Measurements from ENCODE around the gene CLN5.
A peak's percentile ranks its signal among the peaks of the same experiment; 100 is the strongest.
"Not testable (repeated sequence)": the region's sequence is repeated elsewhere in the genome, so short reads cannot be mapped to it uniquely, and the experiment has no call there.

Gene CLN5

GRCh38 chr13:76954538-76954937 is 37.3 kb upstream of the CLN5 start:
- H3K27me3 ChIP-seq (ENCODE audit: insufficient read depth, insufficient read length), result no peaks in the 10 kb centered on the region
- no peaks in the 10 kb centered on the region for H3K36me3 ChIP-seq (ENCODE audit: insufficient read depth, insufficient read length, low read length)
- TF ChIP-seq ZNF274 (IDR thresholded peaks at IDR 0.05; ENCODE audit: low read depth, low read length), result no peak
- no peak for TF ChIP-seq YY1 (IDR thresholded peaks at IDR 0.05; ENCODE audit: insufficient read depth, insufficient read length)
- TF ChIP-seq SUZ12 (IDR thresholded peaks at IDR 0.05; ENCODE audit: extremely low read depth, insufficient read depth, insufficient read length), result no peak
- no peak for DNase-seq (ENCODE audit: low read depth, low spot score)
- peaks cover 14% of the 10 kb centered on the region for H3K9me3 ChIP-seq (ENCODE audit: insufficient read depth, low read length)
- H3K4me1 ChIP-seq (ENCODE audit: insufficient read depth, insufficient read length), result no peaks in the 10 kb centered on the region
- H3K4me3 ChIP-seq (ENCODE audit: insufficient read length, low read depth), result no peak overlapping the region
- H3K9ac ChIP-seq (ENCODE audit: insufficient read length, low read depth), result no peak overlapping the region

- TF ChIP-seq ZNF274 (IDR thresholded peaks at IDR 0.05; ENCODE audit: low read depth, low read length), result no peak
- no peak for TF ChIP-seq SUZ12 (IDR thresholded peaks at IDR 0.05; ENCODE audit: extremely low read depth, insufficient read depth, insufficient read length)
- TF ChIP-seq YY1 (IDR thresholded peaks at IDR 0.05; ENCODE audit: insufficient read depth, insufficient read length), result no peak
- no peaks in the 10 kb centered on the region for H3K27me3 ChIP-seq (ENCODE audit: insufficient read depth, insufficient read length)
- no peaks in the 10 kb centered on the region for H3K36me3 ChIP-seq (ENCODE audit: insufficient read depth, insufficient read length, low read length)
- no peaks in the 10 kb centered on the region for H3K4me1 ChIP-seq (ENCODE audit: insufficient read depth, insufficient read length)
- H3K9ac ChIP-seq (ENCODE audit: insufficient read length, low read depth), result no peak overlapping the region
- H3K4me3 ChIP-seq (ENCODE audit: insufficient read length, low read depth), result no peak overlapping the region
- H3K9me3 ChIP-seq (ENCODE audit: insufficient read depth, low read length), result peaks cover 21% of the 10 kb centered on the region
- DNase-seq (ENCODE audit: low read depth, low spot score), result no peak
Measured at GRCh38 chr13:76955193-76955592, 36.7 kb upstream of the CLN5 start.

- no peaks in the 10 kb centered on the region for H3K4me1 ChIP-seq (ENCODE audit: insufficient read depth, insufficient read length)
- no peak for TF ChIP-seq YY1 (IDR thresholded peaks at IDR 0.05; ENCODE audit: insufficient read depth, insufficient read length)
- DNase-seq (ENCODE audit: low read depth, low spot score), result no peak
- no peak overlapping the region for H3K9ac ChIP-seq (ENCODE audit: insufficient read length, low read depth)
- H3K4me3 ChIP-seq (ENCODE audit: insufficient read length, low read depth), result no peak overlapping the region
- H3K36me3 ChIP-seq (ENCODE audit: insufficient read depth, insufficient read length, low read length), result no peaks in the 10 kb centered on the region
- H3K9me3 ChIP-seq (ENCODE audit: insufficient read depth, low read length), result peaks cover 21% of the 10 kb centered on the region
- H3K27me3 ChIP-seq (ENCODE audit: insufficient read depth, insufficient read length), result no peaks in the 10 kb centered on the region
Measured at GRCh38 chr13:76955661-76956060, 36.2 kb upstream of the CLN5 start.

GRCh38 chr13:76958841-76959432 is 32.9 kb upstream of the CLN5 start:
- Histone ChIP-seq H3K9ac (ENCODE audit: insufficient read length, low read depth) (no peak overlapping the region), H3K27me3 (ENCODE audit: insufficient read depth, insufficient read length) (no peaks in the 10 kb centered on the region), H3K36me3 (ENCODE audit: insufficient read depth, insufficient read length, low read length) (no peaks in the 10 kb centered on the region), H3K4me1 (ENCODE audit: insufficient read depth, insufficient read length) (no peaks in the 10 kb centered on the region), H3K9me3 (ENCODE audit: insufficient read depth, low read length) (peaks cover 26% of the 10 kb centered on the region), H3K4me3 (ENCODE audit: insufficient read length, low read depth) (no peak overlapping the region)
- TF ChIP-seq YY1 (IDR thresholded peaks at IDR 0.05; ENCODE audit: insufficient read depth, insufficient read length), result no peak
- DNase-seq (ENCODE audit: low read depth, low spot score), result no peak

GRCh38 chr13:76959734-76960133 is 32.1 kb upstream of the CLN5 start:
- not testable (repeated sequence) for H3K4me1 ChIP-seq (ENCODE audit: insufficient read depth, insufficient read length); H3K36me3 ChIP-seq (ENCODE audit: insufficient read depth, insufficient read length, low read length); H3K27me3 ChIP-seq (ENCODE audit: insufficient read depth, insufficient read length); H3K9ac ChIP-seq (ENCODE audit: insufficient read length, low read depth); DNase-seq (ENCODE audit: low read depth, low spot score); H3K4me3 ChIP-seq (ENCODE audit: insufficient read length, low read depth)
- H3K9me3 ChIP-seq (ENCODE audit: insufficient read depth, low read length), result peaks cover 26% of the 10 kb centered on the region

GRCh38 chr13:76965759-76966421 is 26.0 kb upstream of the CLN5 start:
- no peak for DNase-seq (ENCODE audit: low read depth, low spot score)
- Histone ChIP-seq H3K9ac (ENCODE audit: insufficient read length, low read depth) (no peak overlapping the region), H3K4me3 (ENCODE audit: insufficient read length, low read depth) (no peak overlapping the region), H3K9me3 (ENCODE audit: insufficient read depth, low read length) (peaks cover 5% of the 10 kb centered on the region; the same call in 1 of the 2 replicates), H3K4me1 (ENCODE audit: insufficient read depth, insufficient read length) (no peaks in the 10 kb centered on the region), H3K36me3 (ENCODE audit: insufficient read depth, insufficient read length, low read length) (no peaks in the 10 kb centered on the region), H3K27me3 (ENCODE audit: insufficient read depth, insufficient read length) (no peaks in the 10 kb centered on the region)
- no peak for TF ChIP-seq ZNF274 (IDR thresholded peaks at IDR 0.05; ENCODE audit: low read depth, low read length)
- no peak for TF ChIP-seq YY1 (IDR thresholded peaks at IDR 0.05; ENCODE audit: insufficient read depth, insufficient read length)
- TF ChIP-seq SUZ12 (IDR thresholded peaks at IDR 0.05; ENCODE audit: extremely low read depth, insufficient read depth, insufficient read length), result no peak

- DNase-seq (ENCODE audit: low read depth, low spot score), result no peak
- TF ChIP-seq SUZ12 (IDR thresholded peaks at IDR 0.05; ENCODE audit: extremely low read depth, insufficient read depth, insufficient read length) (no peak), ZNF274 (IDR thresholded peaks at IDR 0.05; ENCODE audit: low read depth, low read length) (no peak), YY1 (IDR thresholded peaks at IDR 0.05; ENCODE audit: insufficient read depth, insufficient read length) (no peak)
- Histone ChIP-seq H3K4me1 (ENCODE audit: insufficient read depth, insufficient read length) (no peaks in the 10 kb centered on the region), H3K36me3 (ENCODE audit: insufficient read depth, insufficient read length, low read length) (no peaks in the 10 kb centered on the region), H3K9me3 (ENCODE audit: insufficient read depth, low read length) (no peaks in the 10 kb centered on the region), H3K27me3 (ENCODE audit: insufficient read depth, insufficient read length) (no peaks in the 10 kb centered on the region), H3K4me3 (ENCODE audit: insufficient read length, low read depth) (no peak overlapping the region), H3K9ac (ENCODE audit: insufficient read length, low read depth) (no peak overlapping the region)
Measured at GRCh38 chr13:76967031-76967430, 24.9 kb upstream of the CLN5 start.

GRCh38 chr13:76968041-76968440 is 23.8 kb upstream of the CLN5 start:
- no peak for DNase-seq (ENCODE audit: low read depth, low spot score)
- TF ChIP-seq YY1 (IDR thresholded peaks at IDR 0.05; ENCODE audit: insufficient read depth, insufficient read length) (peak; percentile 22), ZNF274 (IDR thresholded peaks at IDR 0.05; ENCODE audit: low read depth, low read length) (no peak)
- Histone ChIP-seq H3K9me3 (ENCODE audit: insufficient read depth, low read length) (no peaks in the 10 kb centered on the region), H3K4me1 (ENCODE audit: insufficient read depth, insufficient read length) (no peaks in the 10 kb centered on the region), H3K27me3 (ENCODE audit: insufficient read depth, insufficient read length) (no peaks in the 10 kb centered on the region), H3K36me3 (ENCODE audit: insufficient read depth, insufficient read length, low read length) (no peaks in the 10 kb centered on the region), H3K9ac (ENCODE audit: insufficient read length, low read depth) (no peak overlapping the region), H3K4me3 (ENCODE audit: insufficient read length, low read depth) (no peak overlapping the region)

All from NT2/D1 (cell line).